CD1c-positive myeloid dendritic cell (primary cell): ENCODE data around the gene C11orf52.
"Not testable (repeated sequence)": the region's sequence is repeated elsewhere in the genome, so short reads cannot be mapped to it uniquely, and the experiment has no call there.

Experiments used
- DNase-seq: peaks from one replicate; pipeline ENCODE4 v3.0.0-alpha.2; 2016; ENCODE audit errors: extremely low spot score

The C11orf52 gene

DNA sequence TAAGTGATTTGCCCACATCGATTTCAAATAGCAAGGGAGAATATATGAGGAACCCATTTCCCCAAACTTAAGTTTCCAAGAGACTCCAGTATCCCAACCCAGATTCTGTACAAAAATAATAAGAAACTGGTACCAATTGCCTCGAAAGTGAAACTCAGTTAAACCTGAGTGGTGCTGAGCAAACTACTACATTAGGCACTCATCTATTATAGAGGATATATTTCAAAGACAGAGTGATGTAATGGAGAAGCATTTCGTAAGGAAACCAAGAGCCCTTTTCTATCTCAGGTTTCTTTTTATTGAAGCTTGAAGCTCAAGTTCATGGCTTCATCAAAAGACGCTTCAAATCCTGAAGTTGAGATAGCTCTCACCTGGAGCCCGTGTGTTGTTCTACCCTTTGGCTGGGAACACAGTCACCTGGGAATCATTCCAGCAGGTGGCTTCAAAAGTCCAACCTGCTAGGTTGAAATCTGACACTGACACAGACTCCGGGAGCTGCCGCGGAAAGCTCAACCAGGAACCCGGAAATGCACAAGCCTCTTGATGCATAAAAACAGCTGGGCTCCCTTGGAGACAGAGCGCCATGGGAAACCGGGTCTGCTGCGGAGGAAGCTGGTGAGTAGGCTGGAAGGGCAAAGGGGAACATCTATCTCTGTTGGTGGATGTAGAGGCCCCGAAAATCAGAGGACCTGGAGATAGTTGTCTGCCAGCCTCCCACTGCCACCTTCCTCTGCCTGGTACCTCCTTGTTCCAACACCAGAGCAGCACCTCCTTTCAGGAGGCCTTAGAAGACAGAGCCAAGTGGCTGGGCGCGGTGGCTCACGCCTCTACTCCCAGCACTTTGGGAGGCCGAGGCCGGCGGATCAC, at the start of gene C11orf52:
C11orf52 (plus strand) TSS at position 524 of the 867 bp plus-strand sequence; CDS start at position 584, 60 bp downstream.
- no peak for DNase-seq

GRCh38 chr11:111870113-111870512, 48.6 kb upstream of the C11orf52 start:
- DNase-seq = no peak

- peak; percentile 35 for DNase-seq
These were observed 48.2 kb upstream of the C11orf52 start for GRCh38 chr11:111870522-111870885.

- DNase-seq = peak; percentile 76
These were observed 47.6 kb upstream of the C11orf52 start, which contains the start of gene ALG9 for GRCh38 chr11:111870886-111871692. TSS of gene ALG9 (minus strand) at chr11:111871581. CDS start at chr11:111871482, 99 bp downstream.

DNA sequence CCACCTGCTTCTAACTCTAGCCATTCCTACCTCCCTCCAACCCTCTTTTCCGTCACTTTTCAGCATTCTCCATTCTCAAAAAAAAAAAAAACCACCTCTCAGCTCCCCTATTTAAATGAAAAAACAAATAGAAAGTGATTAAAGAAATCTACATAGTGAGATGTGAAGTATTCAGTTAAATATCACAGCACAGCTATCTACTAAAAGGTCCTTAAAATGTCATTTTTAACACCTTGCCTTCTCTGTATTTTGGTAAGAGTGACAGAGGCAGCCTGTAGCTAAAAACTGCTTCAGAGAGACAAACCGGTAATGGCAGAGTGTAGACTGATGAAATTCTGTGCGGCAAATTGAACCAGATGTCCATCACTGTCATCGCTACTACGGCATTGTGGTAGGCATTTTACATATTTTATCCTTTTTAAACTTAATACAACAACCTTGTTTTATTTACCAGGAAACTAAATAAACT, 47.0 kb upstream of the C11orf52 start:
- DNase-seq = no peak

DNA sequence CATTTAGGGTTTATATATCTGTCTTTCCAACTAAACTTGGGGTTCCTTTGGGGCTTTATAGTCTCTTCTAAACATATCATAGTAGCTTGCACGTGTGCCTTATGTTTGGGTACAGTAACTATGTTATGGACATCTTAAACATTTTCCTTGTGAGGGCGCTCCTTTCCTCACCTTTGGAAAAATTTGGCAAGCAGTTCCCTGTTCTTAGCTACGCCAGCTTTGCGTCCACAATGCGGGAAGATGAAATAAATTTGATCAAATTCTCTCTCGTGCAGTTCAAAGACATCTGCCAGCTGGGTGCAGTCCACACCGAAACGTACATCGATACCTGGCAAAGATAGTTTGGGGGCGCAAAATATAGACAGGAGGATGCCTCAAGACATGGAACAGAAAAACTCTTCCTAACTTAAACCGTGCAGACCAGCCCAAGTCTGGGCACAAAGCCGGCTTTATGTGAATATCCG, 40.3 kb upstream of the C11orf52 start:
- peak; percentile 32 for DNase-seq

DNA sequence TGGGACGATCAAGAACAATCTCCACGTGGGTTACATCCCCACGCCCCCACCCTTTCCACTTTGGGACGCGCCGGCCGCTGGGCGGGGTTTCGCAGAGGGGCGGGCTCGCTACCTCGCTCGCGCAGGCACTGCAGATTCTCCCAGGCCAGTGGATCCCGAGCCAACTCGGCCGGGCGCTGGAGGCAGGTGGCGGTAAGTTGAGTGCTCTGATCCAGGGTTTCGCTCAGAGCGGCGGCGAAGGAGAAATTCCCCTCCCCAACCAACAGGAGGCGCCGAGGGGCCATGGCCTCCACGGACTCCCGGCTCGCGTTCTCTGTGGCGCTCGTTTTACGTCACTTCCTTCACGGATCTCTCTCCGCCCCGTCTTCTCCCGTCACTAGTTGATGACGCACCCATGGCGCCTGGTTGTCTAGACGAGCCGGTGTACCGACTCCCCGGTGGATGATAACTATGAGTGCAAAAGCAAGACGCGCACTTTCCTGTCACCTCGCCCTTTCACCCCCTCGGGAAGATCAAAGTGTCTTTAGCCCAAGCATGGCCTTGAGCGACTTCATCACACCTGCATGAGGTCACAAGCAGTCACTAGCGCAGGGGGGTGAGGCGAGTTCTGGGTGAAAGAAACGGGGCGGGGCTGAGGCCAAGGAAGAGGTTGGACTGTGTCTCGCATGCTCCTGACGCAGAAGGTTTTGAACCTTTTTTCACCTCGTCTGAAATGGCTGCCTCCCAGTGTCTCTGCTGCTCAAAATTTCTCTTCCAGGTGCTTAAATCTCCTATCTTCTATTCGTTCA, 39.7 kb upstream of the C11orf52 start, which contains the start of the genes CFAP68 and FDXACB1:
CFAP68 (plus strand) TSS at position 693 of the 788 bp plus-strand sequence; CDS start at position 713, 20 bp downstream.
FDXACB1 (minus strand) TSS at position 317 of the 788 bp plus-strand sequence; CDS start at position 284, 33 bp downstream.
- peak; percentile 98 for DNase-seq

DNA sequence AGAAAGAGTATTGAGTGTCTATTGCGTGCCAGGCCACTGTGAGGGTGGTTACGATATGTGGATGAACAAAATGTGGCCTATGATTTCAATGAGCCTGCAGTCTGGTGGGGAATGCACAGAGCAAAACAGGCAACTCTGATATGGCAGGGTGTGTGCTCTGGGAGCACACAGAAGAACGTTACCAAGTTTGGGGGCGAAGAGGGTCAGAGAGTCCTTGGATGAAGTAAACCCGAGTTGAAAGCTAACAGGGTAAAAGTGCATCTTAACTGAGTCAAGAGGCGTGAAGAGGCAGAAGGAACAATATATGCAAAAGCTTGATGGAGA, 39.1 kb upstream of the C11orf52 start:
- DNase-seq = no peak

DNA sequence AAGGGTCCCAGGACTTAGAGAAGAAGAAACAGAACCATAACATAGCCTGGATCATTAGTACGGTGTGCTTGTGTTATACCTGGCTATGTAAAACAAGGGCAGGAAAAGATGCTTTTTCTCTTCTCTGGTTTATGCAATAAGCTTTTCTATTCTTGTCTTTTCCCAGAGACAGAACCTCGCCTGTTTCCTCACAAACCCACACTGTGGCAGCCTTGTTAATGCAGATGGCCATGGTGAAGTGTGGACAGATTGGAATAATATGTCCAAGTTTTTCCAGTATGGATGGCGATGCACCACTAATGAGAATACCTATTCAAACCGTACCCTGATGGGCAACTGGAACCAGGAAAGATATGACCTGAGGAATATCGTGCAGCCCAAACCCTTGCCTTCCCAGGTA, 36.5 kb upstream of the C11orf52 start:
- no peak for DNase-seq

DNA sequence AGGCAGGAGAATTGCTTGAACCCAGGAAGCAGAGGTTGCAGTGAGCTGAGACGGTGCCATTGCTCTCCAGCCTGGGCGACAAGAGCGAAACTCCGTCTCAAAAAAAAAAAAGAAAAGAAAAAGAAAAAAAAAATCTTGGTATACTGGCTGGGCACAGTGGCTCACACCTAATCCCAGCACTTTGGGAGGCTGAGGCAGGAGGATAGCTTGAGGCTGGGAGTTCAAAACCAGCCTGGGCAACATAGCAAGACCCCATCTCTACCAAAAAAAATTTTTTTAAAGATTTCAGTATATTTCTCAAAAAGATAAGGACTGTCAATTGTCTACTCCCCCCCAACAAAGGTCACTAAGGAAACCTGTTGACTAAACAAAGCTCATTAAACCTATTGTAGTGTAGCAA, 33.7 kb upstream of the C11orf52 start:
- not testable (repeated sequence) for DNase-seq

DNA sequence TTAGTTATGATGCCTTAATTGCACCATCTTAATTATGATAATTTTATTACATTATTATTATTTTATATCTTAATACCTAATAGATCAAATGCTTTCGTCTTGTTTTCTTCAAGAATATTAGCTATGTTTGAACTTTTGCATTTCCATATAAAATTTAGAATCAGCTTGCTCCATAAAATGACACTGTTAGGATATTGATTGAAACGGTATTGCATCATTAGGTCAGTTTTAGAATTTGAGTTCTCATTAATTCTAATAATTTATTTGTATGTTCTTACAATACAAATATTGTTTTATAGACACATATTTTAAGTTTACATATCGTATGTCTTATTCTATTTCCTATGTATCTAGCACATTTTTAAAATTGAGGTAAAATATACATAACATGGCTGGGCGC, 32.7 kb upstream of the C11orf52 start:
- no peak for DNase-seq

GRCh38 chr11:111886844-111887243, 31.9 kb upstream of the C11orf52 start:
- DNase-seq = no peak

GRCh38 chr11:111905411-111905810, 13.3 kb upstream of the C11orf52 start:
- DNase-seq = no peak

DNA sequence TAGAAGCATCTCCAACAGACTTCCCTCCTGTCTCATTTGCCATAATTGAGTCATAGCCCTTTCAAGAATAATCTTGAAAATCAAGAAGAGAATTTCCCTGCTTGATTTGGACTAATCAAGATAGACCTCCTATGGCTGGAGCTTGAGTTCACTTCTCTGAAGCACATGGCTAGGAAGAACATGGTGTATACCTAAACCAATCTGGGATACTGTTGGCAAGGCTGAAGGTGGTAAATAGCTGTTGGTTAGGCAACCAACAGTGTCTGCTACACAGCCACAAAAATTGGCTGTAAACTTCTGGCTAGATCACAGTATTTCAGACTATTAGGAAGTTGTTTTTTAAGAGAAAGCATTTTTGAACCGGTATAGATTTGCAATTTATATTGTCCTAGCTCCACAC, 12.0 kb upstream of the C11orf52 start:
- DNase-seq = no peak

DNA sequence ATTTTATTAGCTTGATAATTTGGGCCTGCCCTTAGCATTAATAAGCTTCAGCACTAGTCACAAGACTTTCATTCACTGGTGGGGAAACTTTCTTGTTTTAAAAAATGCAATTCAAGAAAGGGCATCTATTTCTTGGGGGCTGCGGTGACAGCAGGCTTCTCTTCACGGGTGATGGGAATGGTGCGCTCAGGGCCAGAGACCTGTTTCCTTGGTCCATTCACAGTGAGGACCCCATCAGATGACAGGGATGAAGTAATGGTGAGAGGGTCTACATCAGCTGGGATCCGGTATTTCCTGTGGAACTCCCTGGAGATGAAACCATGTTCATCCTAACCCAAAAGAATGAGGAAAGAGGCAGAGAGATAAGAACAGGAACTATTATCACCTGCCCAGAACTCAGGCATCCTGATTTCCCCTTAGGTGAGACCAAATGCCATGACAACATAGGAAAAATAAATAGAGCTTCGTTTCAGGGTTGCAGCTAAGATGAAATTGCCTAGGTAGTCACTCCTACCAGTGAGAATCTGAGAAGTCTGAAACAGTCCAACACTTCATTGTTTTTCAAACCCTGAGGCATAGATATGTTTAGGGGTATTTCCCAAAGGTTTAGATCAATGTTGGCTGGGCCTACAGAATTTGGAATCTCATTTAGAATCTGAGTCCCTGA, 9.9 kb upstream of the C11orf52 start:
- no peak for DNase-seq

GRCh38 chr11:111909378-111909777, 9.3 kb upstream of the C11orf52 start:
- no peak for DNase-seq

GRCh38 chr11:111910676-111911562, 7.8 kb upstream of the C11orf52 start:
- DNase-seq = no peak

DNA sequence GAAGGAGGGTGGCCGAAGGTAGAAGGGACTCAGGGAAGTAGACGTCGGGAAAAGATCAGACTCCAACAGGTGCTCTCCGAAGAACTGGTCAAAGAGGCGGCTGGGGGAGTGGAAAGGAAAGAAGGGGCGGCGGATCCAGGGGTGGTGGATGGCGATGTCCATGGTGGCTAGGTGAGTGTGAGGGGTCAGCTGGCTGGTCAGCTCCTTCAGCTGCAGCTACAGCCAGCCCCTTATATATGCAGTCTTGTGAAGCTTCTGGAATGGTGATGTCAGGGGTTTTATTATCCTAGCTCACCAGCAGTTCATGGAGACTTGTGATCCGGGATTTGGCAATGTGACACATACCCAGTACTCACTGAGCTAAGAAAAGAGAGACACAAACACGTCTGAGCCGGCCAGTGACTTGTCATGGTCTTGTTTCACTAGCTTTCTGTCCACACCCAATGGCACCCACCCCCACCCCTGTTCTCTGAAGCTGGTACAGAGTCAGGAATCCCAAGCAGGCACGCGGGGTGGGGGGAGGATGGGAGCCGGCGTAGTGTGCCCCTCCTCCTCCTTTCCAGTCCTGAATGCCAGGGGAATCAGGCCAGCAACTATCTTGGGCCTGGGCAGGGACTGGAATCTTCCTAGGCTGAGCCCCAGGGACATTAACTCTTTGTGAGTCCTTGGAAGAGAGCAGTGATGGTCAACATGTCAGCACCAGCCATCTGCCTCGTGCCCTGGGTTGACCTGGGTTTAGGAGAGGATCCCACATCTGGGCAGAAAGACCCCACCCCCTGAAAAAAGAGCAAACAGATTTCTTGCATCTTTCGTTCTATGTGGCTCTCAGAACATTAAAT, 6.9 kb upstream of the C11orf52 start, which contains the start of gene CRYAB:
CRYAB (minus strand) TSS at position 208 of the 839 bp plus-strand sequence; CDS start at position 162, 46 bp downstream.
- no peak for DNase-seq

GRCh38 chr11:111912535-111912934, 6.2 kb upstream of the C11orf52 start, which contains the start of gene HSPB2:
TSS of gene HSPB2 (plus strand) at chr11:111912734. CDS start at chr11:111912830, 96 bp downstream.
- no peak for DNase-seq
